Measurements from ENCODE around the gene EXOG.

EXOG gene

GRCh38 chr3:38549082-38549481, 52.9 kb downstream of the EXOG start:
- DNase-seq: no peak

- no peak for DNase-seq
Observed at GRCh38 chr3:38549486-38549885, 53.3 kb downstream of the EXOG start.

GRCh38 chr3:38549957-38550840, 54.1 kb downstream of the EXOG start:
- no peak for DNase-seq

- no peak for DNase-seq
Observed at GRCh38 chr3:38551026-38551832, 55.1 kb downstream of the EXOG start.

- no peak for DNase-seq
Observed at GRCh38 chr3:38552364-38552763, 56.2 kb downstream of the EXOG start.

GRCh38 chr3:38553071-38553470, 56.9 kb downstream of the EXOG start:
- no peak for DNase-seq

- no peak for DNase-seq
Observed at GRCh38 chr3:38554127-38554827, 58.1 kb downstream of the EXOG start.

GRCh38 chr3:38555149-38555840, 59.2 kb downstream of the EXOG start:
- DNase-seq: no peak

- DNase-seq: no peak
Observed at GRCh38 chr3:38555926-38556325, 59.8 kb downstream of the EXOG start.

- DNase-seq: no peak
Observed at GRCh38 chr3:38556640-38557358, 60.7 kb downstream of the EXOG start.

GRCh38 chr3:38558864-38559263, 62.7 kb downstream of the EXOG start:
- DNase-seq: no peak

- DNase-seq: no peak
Observed at GRCh38 chr3:38560284-38560683, 64.1 kb downstream of the EXOG start.

GRCh38 chr3:38560996-38561717, 65.0 kb downstream of the EXOG start:
- no peak for DNase-seq

- DNase-seq: no peak
Observed at GRCh38 chr3:38561746-38562466, 65.8 kb downstream of the EXOG start.

- DNase-seq: no peak
Observed at GRCh38 chr3:38562467-38562925, 66.4 kb downstream of the EXOG start.

GRCh38 chr3:38563070-38563885, 67.1 kb downstream of the EXOG start:
- no peak for DNase-seq

- DNase-seq: no peak
Observed at GRCh38 chr3:38563886-38564270, 67.7 kb downstream of the EXOG start.

GRCh38 chr3:38564631-38565338, 68.6 kb downstream of the EXOG start:
- DNase-seq: no peak
